GF-D8 (cell line): ENCODE results near the gene DGCR6L.
"Not testable (repeated sequence)": the region's sequence is repeated elsewhere in the genome, so short reads cannot be mapped to it uniquely, and the experiment has no call there.

Source experiments
- DNase-seq: peaks from one replicate; lab custom pipeline; 2025; lab: John Stamatoyannopoulos, UW

Gene DGCR6L

GRCh38 chr22:20319745-20320658 is at the start of gene DGCR6L:
TSS of gene DGCR6L (minus strand) at chr22:20320060. CDS start at chr22:20319988, 72 bp downstream.
- DNase-seq, result peak; percentile 70

- not testable (repeated sequence) for DNase-seq
These were observed 49.0 kb upstream of the DGCR6L start for GRCh38 chr22:20368875-20369274.

GRCh38 chr22:20366841-20367240 is 47.0 kb upstream of the DGCR6L start:
- not testable (repeated sequence) for DNase-seq

GRCh38 chr22:20364335-20365260 is 44.7 kb upstream of the DGCR6L start:
- not testable (repeated sequence) for DNase-seq

GRCh38 chr22:20362403-20362802 is 42.5 kb upstream of the DGCR6L start:
- not testable (repeated sequence) for DNase-seq

- DNase-seq, result not testable (repeated sequence)
These were observed 41.9 kb upstream of the DGCR6L start for GRCh38 chr22:20361752-20362229.

GRCh38 chr22:20360866-20361751 is 41.2 kb upstream of the DGCR6L start:
- DNase-seq, result not testable (repeated sequence)

- not testable (repeated sequence) for DNase-seq
These were observed 40.4 kb upstream of the DGCR6L start for GRCh38 chr22:20360261-20360660.

GRCh38 chr22:20358503-20359239 is 38.8 kb upstream of the DGCR6L start:
- not testable (repeated sequence) for DNase-seq

GRCh38 chr22:20357967-20358366 is 38.1 kb upstream of the DGCR6L start:
- not testable (repeated sequence) for DNase-seq

GRCh38 chr22:20356906-20357305 is 37.0 kb upstream of the DGCR6L start:
- DNase-seq, result not testable (repeated sequence)

- DNase-seq, result not testable (repeated sequence)
These were observed 36.2 kb upstream of the DGCR6L start for GRCh38 chr22:20355939-20356636.

- no peak for DNase-seq
These were observed 34.5 kb upstream of the DGCR6L start for GRCh38 chr22:20354238-20354975.

GRCh38 chr22:20352536-20352935 is 32.7 kb upstream of the DGCR6L start:
- not testable (repeated sequence) for DNase-seq

- not testable (repeated sequence) for DNase-seq
These were observed 26.7 kb upstream of the DGCR6L start for GRCh38 chr22:20346553-20346952.

- not testable (repeated sequence) for DNase-seq
These were observed 18.4 kb upstream of the DGCR6L start for GRCh38 chr22:20338291-20338690.

GRCh38 chr22:20337807-20338206 is 17.9 kb upstream of the DGCR6L start:
- DNase-seq, result not testable (repeated sequence)

- DNase-seq, result not testable (repeated sequence)
These were observed 16.7 kb upstream of the DGCR6L start for GRCh38 chr22:20336561-20336960.

GRCh38 chr22:20328569-20328930 is 8.7 kb upstream of the DGCR6L start:
- not testable (repeated sequence) for DNase-seq
